Liver (tissue), 9 donors: ENCODE measurements around the gene ZNF227. TPM values are rescaled to one million over a fixed set of nuclear protein-coding genes. Genes with fewer than 3 reads are reported as not detected.
"Not testable (repeated sequence)": the region's sequence is repeated elsewhere in the genome, so short reads cannot be mapped to it uniquely, and the experiment has no call there.

Experiments
- DNase-seq: peaks from one replicate; pipeline ENCODE4 v3.0.0-alpha.2; 2017; ENCODE audit warnings: low spot score
- H3K27ac ChIP-seq, 2 donors: one replicate each; pipeline ENCODE4 v1.7.0; 2013; ENCODE audit warnings: inconsistent platforms in 2 of 2, low read length in 2 of 2, control low read depth in 1 of 2, low read depth in 1 of 2, mild to moderate bottlenecking in 1 of 2
- H3K27me3 ChIP-seq, 4 donors: one replicate each; pipeline versions ENCODE4 v1.6.1 to v1.7.0; 2013; ENCODE audit warnings: low read length in 3 of 4, inconsistent platforms in 1 of 4, mild to moderate bottlenecking in 1 of 4, moderate library complexity in 1 of 4; ENCODE audit not compliant: control insufficient read depth in 4 of 4, insufficient read depth in 4 of 4
- H3K36me3 ChIP-seq, 4 donors: one replicate each; pipeline versions ENCODE4 v1.6.1 to v1.7.0; 2013; ENCODE audit warnings: low read length in 3 of 4, mild to moderate bottlenecking in 3 of 4, low read depth in 1 of 4, moderate library complexity in 1 of 4; ENCODE audit not compliant: control insufficient read depth in 4 of 4, insufficient read depth in 3 of 4
- H3K4me1 ChIP-seq, 4 donors: one replicate each; pipeline versions ENCODE4 v1.6.1 to v1.7.0; 2013; ENCODE audit warnings: low read length in 3 of 4, mild to moderate bottlenecking in 3 of 4, moderate library complexity in 1 of 4; ENCODE audit not compliant: control insufficient read depth in 4 of 4, insufficient read depth in 4 of 4
- H3K4me3 ChIP-seq, 3 donors: one replicate each; pipeline versions ENCODE4 v1.6.1 to v1.7.0; 2013; ENCODE audit warnings: low read length in 3 of 3, control low read depth in 1 of 3, low read depth in 1 of 3, mild to moderate bottlenecking in 1 of 3
- H3K9ac ChIP-seq, 2 donors: one replicate each; pipeline ENCODE4 v1.7.0; 2013; ENCODE audit warnings: low read length in 2 of 2, mild to moderate bottlenecking in 2 of 2, moderate library complexity in 2 of 2, control low read depth in 1 of 2, low read depth in 1 of 2
- H3K9me3 ChIP-seq, 4 donors: one replicate each; pipeline versions ENCODE4 v1.6.1 to v1.7.0; 2013; ENCODE audit warnings: low read length in 3 of 4; ENCODE audit not compliant: control insufficient read depth in 4 of 4
- EGR1 ChIP-seq, 2 donors: IDR thresholded peaks; 2 replicates each; pipeline ENCODE4 v1.6.1; 2016 to 2018; ENCODE audit warnings: antibody characterized with exemption in 2 of 2, low read depth in 2 of 2
- FOXA1 ChIP-seq: IDR thresholded peaks from 2 replicates; pipeline ENCODE4 v1.6.1; 2016; ENCODE audit warnings: antibody characterized with exemption
- FOXA2 ChIP-seq: IDR thresholded peaks from 2 replicates; pipeline ENCODE4 v1.6.1; 2016; ENCODE audit warnings: antibody characterized with exemption
- GABPA ChIP-seq, 2 donors: IDR thresholded peaks in 1 of 2; conservative IDR thresholded peaks in 1 of 2; 2 replicates each; pipeline ENCODE4 v1.6.1; 2016; ENCODE audit warnings: antibody characterized with exemption in 2 of 2, mild to moderate bottlenecking in 1 of 2, moderate library complexity in 1 of 2
- HNF4A ChIP-seq, 2 donors: conservative IDR thresholded peaks; 2 replicates each; pipeline ENCODE4 v1.6.1; 2016; ENCODE audit warnings: antibody characterized with exemption in 2 of 2, mild to moderate bottlenecking in 2 of 2
- HNF4G ChIP-seq: IDR thresholded peaks from 2 replicates; pipeline ENCODE4 v1.6.1; 2016; ENCODE audit warnings: antibody characterized with exemption
- JUND ChIP-seq, 2 donors: IDR thresholded peaks; 2 replicates each; pipeline ENCODE4 v1.6.1; 2016; ENCODE audit warnings: antibody characterized with exemption in 2 of 2
- NR2F2 ChIP-seq: IDR thresholded peaks from 2 replicates; pipeline ENCODE4 v1.6.1; 2016; ENCODE audit warnings: antibody characterized with exemption
- RAD21 ChIP-seq, 2 donors: IDR thresholded peaks; 2 replicates each; pipeline ENCODE4 v1.6.1; 2016; ENCODE audit warnings: antibody characterized with exemption in 2 of 2, mild to moderate bottlenecking in 2 of 2
- RXRA ChIP-seq, 2 donors: IDR thresholded peaks; 2 replicates each; pipeline ENCODE4 v1.6.1; 2017 to 2018; ENCODE audit warnings: antibody characterized with exemption in 2 of 2, mild to moderate bottlenecking in 1 of 2
- SP1 ChIP-seq: IDR thresholded peaks from 2 replicates; pipeline ENCODE4 v1.6.1; 2018; ENCODE audit warnings: antibody characterized with exemption, mild to moderate bottlenecking
- TAF1 ChIP-seq: conservative IDR thresholded peaks from 2 replicates; pipeline ENCODE4 v1.6.1; 2016; ENCODE audit warnings: antibody characterized with exemption, mild to moderate bottlenecking
- YY1 ChIP-seq: IDR thresholded peaks from 2 replicates; pipeline ENCODE4 v1.6.1; 2016; ENCODE audit warnings: antibody characterized with exemption, mild to moderate bottlenecking
- WGBS: extraction: QIAGEN DNeasy Blood & Tissue Kit; methylation state at CpG from one replicate; pipeline ENCODE4 v1.1.7; 2013; 5-methylcytosine and 5-hydroxymethylcytosine counted together
- polyA plus RNA-seq, 2 donors: library from polyadenylated mRNA; stranded (reverse) in 1 of 2; unstranded in 1 of 2; fragments of 200-250 nt in 1 of 2; fragments of >200 nt in 1 of 2; fragmentation: Nextera tagmentation in 1 of 2; extraction: Ambion mirVana in 1 of 2; gene quantifications; one replicate each; pipeline versions ENCODE4 v1.2.1 to v1.2.3, GENCODE V29; 2013 to 2015
- total RNA-seq, 2 donors: library from RNA; depleted of rRNA; stranded (reverse); fragments of >200 nt; gene quantifications; one replicate each; pipeline ENCODE4 v1.2.3, GENCODE V29; 2014
- TF ChIP-seq, protein P1 (sequence below): IDR thresholded peaks from 2 replicates; pipeline ENCODE4 v1.6.1; 2016; ENCODE audit warnings: antibody characterized with exemption, mild to moderate bottlenecking
- TF ChIP-seq, protein P2 (sequence below): IDR thresholded peaks from 2 replicates; pipeline ENCODE4 v1.6.1; 2016; ENCODE audit warnings: antibody characterized with exemption
- TF ChIP-seq, protein P3 (sequence below): fragments of 150-350 bp; IDR thresholded peaks from 2 replicates; pipeline ENCODE4 v1.5.1; 2017; ENCODE audit warnings: improper control_type of control experiment, low read depth, low read length; ENCODE audit not compliant: missing input control
- TF ChIP-seq, protein P4 (sequence below): IDR thresholded peaks from 2 replicates; pipeline ENCODE4 v1.6.1; 2016; ENCODE audit warnings: antibody characterized with exemption
- TF ChIP-seq, protein P5 (sequence below): IDR thresholded peaks from 2 replicates; pipeline ENCODE4 v1.6.1; 2016; ENCODE audit warnings: antibody characterized with exemption
- donor health status: healthy.
- donor health status: healthy.
- donor health status: healthy.
- donor health status: healthy.
- donor health status: healthy.

Gene ZNF227
- total and polyA plus RNA-seq, 4 donors: 3.3 to 10.9 (median 6.1) TPM

DNA sequence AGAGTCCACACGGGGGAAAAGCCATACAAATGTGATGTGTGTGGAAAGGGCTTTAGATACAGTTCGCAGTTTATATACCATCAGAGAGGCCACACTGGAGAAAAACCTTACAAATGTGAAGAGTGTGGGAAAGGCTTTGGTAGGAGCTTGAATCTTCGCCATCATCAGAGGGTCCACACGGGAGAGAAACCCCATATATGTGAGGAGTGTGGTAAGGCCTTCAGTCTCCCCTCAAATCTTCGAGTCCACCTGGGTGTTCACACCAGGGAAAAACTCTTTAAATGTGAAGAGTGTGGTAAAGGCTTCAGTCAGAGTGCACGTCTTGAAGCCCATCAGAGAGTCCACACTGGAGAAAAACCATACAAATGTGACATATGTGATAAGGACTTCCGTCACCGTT is 24.1 kb downstream of the ZNF227 start:
- Histone ChIP-seq H3K4me1 (no peaks in the 10 kb centered on the region), H3K36me3 (peaks cover 30 to 54% (median 49%) of the 10 kb centered on the region in 4 donors), H3K9ac (no peak overlapping the region), H3K9me3 (peaks cover 41 to 86% (median 68%) of the 10 kb centered on the region in 4 donors), H3K4me3 (peak overlapping the region in 2 of 3 donors; percentile 38 to 64), H3K27ac (no peak overlapping the region), H3K27me3 (no peaks in the 10 kb centered on the region)
- DNase-seq: no peak
- WGBS: 98% methylated on average over 8 of the region's 8 CpGs
- no peak for TF ChIP-seq SP1
- no peak for TF ChIP-seq TAF1
- TF ChIP-seq RAD21 (IDR thresholded peaks at IDR 0.05): no peak
- no peak for TF ChIP-seq EGR1 (IDR thresholded peaks at IDR 0.05; ENCODE audit: low read depth in 2 of 2)
- TF ChIP-seq, protein P1, sequence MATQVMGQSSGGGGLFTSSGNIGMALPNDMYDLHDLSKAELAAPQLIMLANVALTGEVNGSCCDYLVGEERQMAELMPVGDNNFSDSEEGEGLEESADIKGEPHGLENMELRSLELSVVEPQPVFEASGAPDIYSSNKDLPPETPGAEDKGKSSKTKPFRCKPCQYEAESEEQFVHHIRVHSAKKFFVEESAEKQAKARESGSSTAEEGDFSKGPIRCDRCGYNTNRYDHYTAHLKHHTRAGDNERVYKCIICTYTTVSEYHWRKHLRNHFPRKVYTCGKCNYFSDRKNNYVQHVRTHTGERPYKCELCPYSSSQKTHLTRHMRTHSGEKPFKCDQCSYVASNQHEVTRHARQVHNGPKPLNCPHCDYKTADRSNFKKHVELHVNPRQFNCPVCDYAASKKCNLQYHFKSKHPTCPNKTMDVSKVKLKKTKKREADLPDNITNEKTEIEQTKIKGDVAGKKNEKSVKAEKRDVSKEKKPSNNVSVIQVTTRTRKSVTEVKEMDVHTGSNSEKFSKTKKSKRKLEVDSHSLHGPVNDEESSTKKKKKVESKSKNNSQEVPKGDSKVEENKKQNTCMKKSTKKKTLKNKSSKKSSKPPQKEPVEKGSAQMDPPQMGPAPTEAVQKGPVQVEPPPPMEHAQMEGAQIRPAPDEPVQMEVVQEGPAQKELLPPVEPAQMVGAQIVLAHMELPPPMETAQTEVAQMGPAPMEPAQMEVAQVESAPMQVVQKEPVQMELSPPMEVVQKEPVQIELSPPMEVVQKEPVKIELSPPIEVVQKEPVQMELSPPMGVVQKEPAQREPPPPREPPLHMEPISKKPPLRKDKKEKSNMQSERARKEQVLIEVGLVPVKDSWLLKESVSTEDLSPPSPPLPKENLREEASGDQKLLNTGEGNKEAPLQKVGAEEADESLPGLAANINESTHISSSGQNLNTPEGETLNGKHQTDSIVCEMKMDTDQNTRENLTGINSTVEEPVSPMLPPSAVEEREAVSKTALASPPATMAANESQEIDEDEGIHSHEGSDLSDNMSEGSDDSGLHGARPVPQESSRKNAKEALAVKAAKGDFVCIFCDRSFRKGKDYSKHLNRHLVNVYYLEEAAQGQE: no peak
- no peak for TF ChIP-seq NR2F2
- TF ChIP-seq, protein P2, sequence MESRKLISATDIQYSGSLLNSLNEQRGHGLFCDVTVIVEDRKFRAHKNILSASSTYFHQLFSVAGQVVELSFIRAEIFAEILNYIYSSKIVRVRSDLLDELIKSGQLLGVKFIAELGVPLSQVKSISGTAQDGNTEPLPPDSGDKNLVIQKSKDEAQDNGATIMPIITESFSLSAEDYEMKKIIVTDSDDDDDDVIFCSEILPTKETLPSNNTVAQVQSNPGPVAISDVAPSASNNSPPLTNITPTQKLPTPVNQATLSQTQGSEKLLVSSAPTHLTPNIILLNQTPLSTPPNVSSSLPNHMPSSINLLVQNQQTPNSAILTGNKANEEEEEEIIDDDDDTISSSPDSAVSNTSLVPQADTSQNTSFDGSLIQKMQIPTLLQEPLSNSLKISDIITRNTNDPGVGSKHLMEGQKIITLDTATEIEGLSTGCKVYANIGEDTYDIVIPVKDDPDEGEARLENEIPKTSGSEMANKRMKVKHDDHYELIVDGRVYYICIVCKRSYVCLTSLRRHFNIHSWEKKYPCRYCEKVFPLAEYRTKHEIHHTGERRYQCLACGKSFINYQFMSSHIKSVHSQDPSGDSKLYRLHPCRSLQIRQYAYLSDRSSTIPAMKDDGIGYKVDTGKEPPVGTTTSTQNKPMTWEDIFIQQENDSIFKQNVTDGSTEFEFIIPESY: no peak
- TF ChIP-seq RXRA (IDR thresholded peaks at IDR 0.05): no peak
- TF ChIP-seq HNF4G: no peak
- TF ChIP-seq HNF4A (conservative IDR thresholded peaks at IDR 0.05): no peak
- TF ChIP-seq YY1: no peak
- TF ChIP-seq, protein P3, sequence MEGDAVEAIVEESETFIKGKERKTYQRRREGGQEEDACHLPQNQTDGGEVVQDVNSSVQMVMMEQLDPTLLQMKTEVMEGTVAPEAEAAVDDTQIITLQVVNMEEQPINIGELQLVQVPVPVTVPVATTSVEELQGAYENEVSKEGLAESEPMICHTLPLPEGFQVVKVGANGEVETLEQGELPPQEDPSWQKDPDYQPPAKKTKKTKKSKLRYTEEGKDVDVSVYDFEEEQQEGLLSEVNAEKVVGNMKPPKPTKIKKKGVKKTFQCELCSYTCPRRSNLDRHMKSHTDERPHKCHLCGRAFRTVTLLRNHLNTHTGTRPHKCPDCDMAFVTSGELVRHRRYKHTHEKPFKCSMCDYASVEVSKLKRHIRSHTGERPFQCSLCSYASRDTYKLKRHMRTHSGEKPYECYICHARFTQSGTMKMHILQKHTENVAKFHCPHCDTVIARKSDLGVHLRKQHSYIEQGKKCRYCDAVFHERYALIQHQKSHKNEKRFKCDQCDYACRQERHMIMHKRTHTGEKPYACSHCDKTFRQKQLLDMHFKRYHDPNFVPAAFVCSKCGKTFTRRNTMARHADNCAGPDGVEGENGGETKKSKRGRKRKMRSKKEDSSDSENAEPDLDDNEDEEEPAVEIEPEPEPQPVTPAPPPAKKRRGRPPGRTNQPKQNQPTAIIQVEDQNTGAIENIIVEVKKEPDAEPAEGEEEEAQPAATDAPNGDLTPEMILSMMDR: no peak
- TF ChIP-seq JUND (IDR thresholded peaks at IDR 0.05): no peak
- TF ChIP-seq, protein P4, sequence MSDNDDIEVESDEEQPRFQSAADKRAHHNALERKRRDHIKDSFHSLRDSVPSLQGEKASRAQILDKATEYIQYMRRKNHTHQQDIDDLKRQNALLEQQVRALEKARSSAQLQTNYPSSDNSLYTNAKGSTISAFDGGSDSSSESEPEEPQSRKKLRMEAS: no peak
- TF ChIP-seq FOXA2: no peak
- no peak for TF ChIP-seq GABPA (IDR thresholded peaks at IDR 0.05 in 1 of 2, conservative IDR thresholded peaks at IDR 0.05 in 1 of 2)
- TF ChIP-seq FOXA1: no peak
- TF ChIP-seq, protein P5, sequence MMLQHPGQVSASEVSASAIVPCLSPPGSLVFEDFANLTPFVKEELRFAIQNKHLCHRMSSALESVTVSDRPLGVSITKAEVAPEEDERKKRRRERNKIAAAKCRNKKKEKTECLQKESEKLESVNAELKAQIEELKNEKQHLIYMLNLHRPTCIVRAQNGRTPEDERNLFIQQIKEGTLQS: no peak

DNA sequence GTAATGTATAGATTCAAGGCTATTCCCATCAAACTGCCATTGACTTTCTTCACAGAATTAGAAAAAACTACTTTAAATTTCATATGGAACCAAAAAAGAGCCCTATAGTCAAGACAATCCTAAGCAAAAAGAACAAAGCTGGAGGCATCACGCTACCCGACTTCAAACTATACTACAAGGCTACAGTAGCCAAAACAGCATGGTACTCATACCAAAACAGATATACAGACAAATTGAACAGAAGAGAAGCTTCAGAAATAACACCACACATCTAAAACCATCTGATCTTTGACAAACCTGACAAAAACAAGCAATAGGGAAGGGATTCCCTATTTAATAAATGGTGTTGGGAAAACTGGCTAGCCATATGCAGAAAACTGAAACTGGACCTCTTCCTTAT is 40.0 kb downstream of the ZNF227 start:
- not testable (repeated sequence) for H3K36me3 ChIP-seq, H3K27ac ChIP-seq, H3K4me1 ChIP-seq, H3K9ac ChIP-seq, DNase-seq, H3K27me3 ChIP-seq, H3K4me3 ChIP-seq
- 98% methylated on average over 2 of the region's 2 CpGs for WGBS
- peaks cover 12 to 70% (median 39%) of the 10 kb centered on the region in 4 donors for H3K9me3 ChIP-seq

DNA sequence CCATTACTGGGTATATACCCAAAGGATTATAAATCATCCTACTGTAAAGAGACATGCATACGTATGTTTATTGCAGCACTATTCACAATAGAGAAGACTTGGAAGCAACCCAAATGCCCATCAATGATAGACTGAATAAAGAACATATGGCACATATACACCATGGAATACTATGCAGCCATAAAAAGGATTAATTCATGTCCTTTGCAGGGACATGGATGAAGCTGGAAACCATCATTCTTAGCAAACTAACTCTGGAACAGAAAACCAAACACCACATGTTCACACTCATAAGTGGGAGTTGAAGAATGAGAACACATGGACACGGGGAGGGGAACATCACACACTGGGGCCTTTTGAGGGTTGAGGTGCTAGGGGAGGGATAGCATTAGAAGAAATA is 41.1 kb downstream of the ZNF227 start:
- H3K36me3 ChIP-seq, H3K4me1 ChIP-seq, H3K9ac ChIP-seq, DNase-seq, H3K27ac ChIP-seq, H3K27me3 ChIP-seq: not testable (repeated sequence)
- peaks cover 12 to 73% (median 37%) of the 10 kb centered on the region in 4 donors for H3K9me3 ChIP-seq
- 98% methylated on average over 2 of the region's 2 CpGs for WGBS
- peak overlapping the region in 2 of 3 donors; percentile 8 to 15 for H3K4me3 ChIP-seq
